Stimulated activated CD8-positive, alpha-beta memory T cell treated with anti-CD3 and anti-CD28 coated beads, Interleukin-2, amount 100 ng/mL, for 48 hours (primary cell): ENCODE results near the gene HOXA1.

Source experiments
- DNase-seq, 2 donors: peaks; one replicate each; pipeline ENCODE4 v3.0.0-alpha.2; 2020; ENCODE audit warnings: low read depth in 2 of 2

The HOXA1 gene

GRCh38 chr7:27092819-27093110, 3.0 kb downstream of the HOXA1 start:
- DNase-seq, result no peak

GRCh38 chr7:27091941-27092818, 3.6 kb downstream of the HOXA1 start:
- no peak for DNase-seq

- no peak for DNase-seq
Observed at GRCh38 chr7:27091105-27091504, 4.7 kb downstream of the HOXA1 start.

GRCh38 chr7:27088002-27088922, 7.5 kb downstream of the HOXA1 start:
- DNase-seq, result no peak

- DNase-seq, result no peak
Observed at GRCh38 chr7:27083646-27084045, 12.2 kb downstream of the HOXA1 start.

GRCh38 chr7:27082171-27082570, 13.6 kb downstream of the HOXA1 start:
- no peak for DNase-seq

GRCh38 chr7:27080844-27081436, 14.9 kb downstream of the HOXA1 start:
- DNase-seq, result no peak

GRCh38 chr7:27079234-27079975, 16.4 kb downstream of the HOXA1 start:
- DNase-seq, result no peak

GRCh38 chr7:27078616-27079233, 17.1 kb downstream of the HOXA1 start:
- no peak for DNase-seq

GRCh38 chr7:27073076-27073475, 22.7 kb downstream of the HOXA1 start:
- no peak for DNase-seq

GRCh38 chr7:27071622-27072390, 24.0 kb downstream of the HOXA1 start:
- DNase-seq, result no peak

GRCh38 chr7:27068259-27068658, 27.5 kb downstream of the HOXA1 start:
- DNase-seq, result no peak

- no peak for DNase-seq
Observed at GRCh38 chr7:27066148-27066547, 29.7 kb downstream of the HOXA1 start.

- no peak for DNase-seq
Observed at GRCh38 chr7:27065709-27066108, 30.1 kb downstream of the HOXA1 start.

GRCh38 chr7:27064661-27065060, 31.1 kb downstream of the HOXA1 start:
- no peak for DNase-seq

- no peak for DNase-seq
Observed at GRCh38 chr7:27064159-27064558, 31.6 kb downstream of the HOXA1 start.

GRCh38 chr7:27062946-27063345, 32.9 kb downstream of the HOXA1 start:
- no peak for DNase-seq

- no peak for DNase-seq
Observed at GRCh38 chr7:27053153-27053552, 42.6 kb downstream of the HOXA1 start.

- no peak for DNase-seq
Observed at GRCh38 chr7:27051451-27051850, 44.3 kb downstream of the HOXA1 start.

- DNase-seq, result no peak
Observed at GRCh38 chr7:27048438-27048837, 47.4 kb downstream of the HOXA1 start.
